Omental fat pad (tissue), 4 donors: ENCODE data around the gene XCL1. TPM values are rescaled to one million over a fixed set of nuclear protein-coding genes. Genes with fewer than 3 reads are reported as not detected.

ENCODE experiments used
- ATAC-seq: fragments of 150-250 bp; one replicate; pipeline ENCODE4 v1.9.1; 2016; ENCODE audit warnings: mild to moderate bottlenecking, moderate library complexity; ENCODE audit not compliant: low FRiP score
- DNase-seq: peaks from one replicate; pipeline ENCODE4 v3.0.0-alpha.2; 2019; ENCODE audit warnings: low spot score
- CTCF ChIP-seq, 3 donors: fragments of 450-650 bp; IDR thresholded peaks; one replicate each; pipeline ENCODE4 v1.5.1; 2016 to 2017; ENCODE audit warnings: antibody characterized with exemption in 3 of 3, mild to moderate bottlenecking in 3 of 3, moderate library complexity in 2 of 3
- total RNA-seq, 4 donors: library from RNA; depleted of rRNA; stranded (reverse); fragments of >200 nt; gene quantifications; one replicate each; pipeline ENCODE4 v1.1.0, GENCODE V29; 2016

Gene XCL1
- total RNA-seq, 4 donors from 2014 or later, result 0.28 to 1.3 TPM; not detected in 2

DNA sequence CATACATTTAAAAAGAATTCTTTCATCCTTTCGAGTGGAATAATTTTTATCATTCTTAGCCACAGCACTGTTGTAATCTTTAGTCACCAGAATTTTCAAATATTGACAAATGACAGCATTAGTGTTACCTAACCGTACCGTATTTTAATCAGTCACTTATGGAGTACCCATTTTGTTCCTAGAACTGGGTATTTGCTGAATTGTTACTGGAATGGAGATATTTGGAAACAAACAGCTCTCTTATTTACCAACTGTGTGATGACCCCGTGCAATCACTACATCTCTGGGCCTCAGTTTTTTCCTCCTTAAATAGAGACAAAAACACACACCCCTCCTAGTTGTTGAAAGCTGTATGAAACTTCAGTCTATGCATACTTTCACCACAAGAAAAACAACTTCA, 24.7 kb upstream of the XCL1 start:
- DNase-seq (no peak), ATAC-seq (no peak)
- no peak for TF ChIP-seq CTCF (IDR thresholded peaks at IDR 0.05)

DNA sequence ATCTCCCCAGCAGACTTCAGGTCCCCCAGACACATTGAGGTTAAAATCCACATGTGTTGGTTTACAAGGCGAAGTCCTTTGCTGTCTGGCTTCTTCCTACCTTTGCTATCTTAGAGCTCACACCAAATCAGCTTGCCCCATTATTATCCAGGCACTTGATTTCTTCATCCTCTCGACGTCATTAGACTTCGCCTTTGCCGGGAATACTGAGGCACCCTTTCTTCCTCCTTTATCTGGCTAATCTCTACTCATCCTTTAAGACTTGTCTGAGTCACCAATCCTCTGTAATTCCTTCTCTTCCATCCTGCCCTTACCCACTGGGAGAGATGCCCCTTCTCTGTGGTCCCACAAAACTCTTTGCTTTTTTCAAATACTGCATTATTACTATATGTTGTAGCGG, 23.4 kb upstream of the XCL1 start:
- TF ChIP-seq CTCF (IDR thresholded peaks at IDR 0.05), result no peak
- no peak for DNase-seq
- ATAC-seq, result no peak

DNA sequence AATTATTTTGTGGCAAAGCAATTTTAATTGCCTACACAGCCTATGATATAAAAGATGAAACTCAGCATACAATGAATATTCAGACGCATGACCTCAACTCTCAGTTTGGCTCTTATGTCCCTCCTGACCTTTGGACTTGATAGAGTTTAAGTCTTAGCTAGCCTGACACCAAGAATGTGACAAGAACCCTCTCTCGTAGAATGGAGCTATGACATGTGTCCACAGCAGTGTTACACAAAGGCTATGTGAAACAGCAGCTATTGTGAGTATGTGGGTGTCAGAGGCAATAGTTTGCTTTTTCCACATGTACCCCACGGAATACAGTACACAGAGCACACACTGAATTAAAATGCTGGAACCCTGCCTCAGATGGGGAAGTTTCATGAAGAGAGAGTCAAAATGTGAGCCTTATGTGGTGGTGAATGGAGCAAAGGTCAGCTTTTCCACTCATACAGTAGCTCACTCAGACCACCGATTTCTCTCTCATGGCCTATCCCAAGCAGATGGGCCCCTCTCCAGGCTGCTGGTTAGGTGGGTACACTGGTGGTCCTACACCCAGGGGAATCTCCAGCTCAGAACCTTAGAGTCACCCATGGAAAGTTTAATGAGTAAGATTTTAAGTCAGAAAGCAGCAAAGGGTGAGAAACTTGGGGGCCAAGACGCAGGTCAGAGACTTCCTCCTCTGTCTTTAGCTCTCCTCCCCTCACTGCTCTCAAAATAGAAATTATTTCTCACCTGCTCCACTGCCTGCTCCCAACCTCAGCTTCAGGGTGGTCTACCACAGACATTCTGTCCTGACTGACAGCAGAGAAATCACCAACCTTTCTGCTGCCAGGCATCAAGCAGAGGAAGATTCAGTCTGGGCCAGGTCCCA, 22.5 kb upstream of the XCL1 start:
- DNase-seq, result no peak
- no peak for ATAC-seq
- TF ChIP-seq CTCF (IDR thresholded peaks at IDR 0.05), result no peak

GRCh38 chr1:168554603-168555483, 21.6 kb upstream of the XCL1 start:
- DNase-seq (no peak), ATAC-seq (no peak)
- TF ChIP-seq CTCF (IDR thresholded peaks at IDR 0.05), result no peak

DNA sequence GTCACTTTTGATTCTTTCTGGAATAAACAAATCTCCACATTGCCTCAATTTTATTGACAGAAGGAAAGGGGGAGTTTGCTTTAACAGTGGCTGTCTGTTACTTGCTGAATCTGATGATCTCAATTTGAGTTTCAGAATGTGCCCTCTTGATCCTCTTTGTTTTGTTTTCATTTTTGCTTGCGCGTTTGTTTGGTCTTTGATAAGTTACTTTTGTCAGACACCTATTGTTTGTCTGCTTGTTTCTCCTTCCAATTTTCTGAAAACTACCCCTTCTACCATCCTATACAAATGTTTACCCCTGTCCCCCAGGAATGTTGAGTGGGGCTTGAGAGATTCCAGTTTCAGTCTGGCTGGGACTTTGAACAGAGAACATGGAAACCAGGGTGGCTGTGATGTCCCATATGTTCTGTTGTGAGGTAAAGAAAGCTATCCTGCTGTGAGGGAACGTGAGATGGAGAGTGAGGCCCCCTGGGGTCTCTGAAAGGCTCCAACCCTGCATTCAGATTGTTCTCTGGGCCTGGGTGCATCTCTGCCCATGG, 20.8 kb upstream of the XCL1 start:
- DNase-seq (no peak), ATAC-seq (no peak)
- TF ChIP-seq CTCF (IDR thresholded peaks at IDR 0.05), result no peak

DNA sequence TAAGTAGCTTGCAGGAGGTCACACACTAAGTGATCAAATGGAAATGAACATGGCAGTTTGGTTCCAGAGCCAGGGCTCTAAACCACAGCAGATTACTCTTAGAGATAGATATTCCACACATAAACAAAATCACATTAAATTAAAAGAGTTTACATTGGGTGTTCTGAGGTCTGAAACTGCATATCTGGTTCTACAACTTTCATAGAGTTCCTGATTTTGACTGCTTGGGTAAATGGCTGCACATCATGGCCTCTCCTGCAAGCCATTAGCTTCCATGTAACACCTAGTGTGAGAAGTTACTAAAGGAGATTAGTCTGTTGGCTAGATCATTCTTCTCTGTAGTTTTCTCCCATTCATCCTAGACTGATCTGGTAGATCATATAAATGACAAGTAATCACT, 19.8 kb upstream of the XCL1 start:
- TF ChIP-seq CTCF (IDR thresholded peaks at IDR 0.05), result no peak
- ATAC-seq (no peak), DNase-seq (no peak)
